ENCODE measurements around the gene ACADSB. TPM values are rescaled to one million over a fixed set of nuclear protein-coding genes. Genes with fewer than 3 reads are reported as not detected.

ACADSB gene
- total and polyA plus RNA-seq, 2 donors (not counting 1 experiment from before 2014, with no cell fraction given): 6.8 to 27.8 TPM

- Histone ChIP-seq H4K20me1 (ENCODE audit: control insufficient read depth, insufficient read depth, low read length, poor library complexity, severe bottlenecking) (no peaks in the 10 kb centered on the region), H2AFZ (ENCODE audit: insufficient read depth, low read depth, low read length, poor library complexity, severe bottlenecking) (no peak overlapping the region), H3K4me2 (replicated peaks; ENCODE audit: low read depth, low read length, poor library complexity, severe bottlenecking) (no peak overlapping the region), H3K27ac (ENCODE audit: low read length in 2 of 2) (no peak overlapping the region), H3K27me3 (replicated peaks in 1 of 4; ENCODE audit: control extremely low read depth in 1 of 4, control insufficient read depth in 3 of 4, insufficient read depth in 4 of 4, low read length in 3 of 4) (no peaks in the 10 kb centered on the region), H3K4me1 (ENCODE audit: control insufficient read depth in 2 of 2, insufficient read depth in 2 of 2, low read length in 2 of 2) (peaks cover 0 to 4% of the 10 kb centered on the region in 2 donors), H3K36me3 (replicated peaks in 1 of 2; ENCODE audit: control extremely low read depth in 1 of 2, control insufficient read depth in 1 of 2, extremely low read depth in 1 of 2, insufficient read depth in 2 of 2, low read length in 1 of 2) (no peaks in the 10 kb centered on the region), H3K9ac (ENCODE audit: low read length) (no peak overlapping the region), H3K79me2 (ENCODE audit: control insufficient read depth, insufficient read depth, low read length) (no peaks in the 10 kb centered on the region), H3K9me3 (ENCODE audit: control extremely low read depth in 1 of 3, control insufficient read depth in 2 of 3, insufficient read depth in 1 of 3, low read length in 2 of 3) (no peaks in the 10 kb centered on the region), H3K4me3 (ENCODE audit: control extremely low read depth in 1 of 5, extremely low read depth in 1 of 5, insufficient read depth in 1 of 5, low read depth in 2 of 5, low read length in 4 of 5) (no peak overlapping the region)
- Mint-ChIP-seq H3K4me3 (no peak overlapping the region), H3K4me1 (peaks cover 15% of the 10 kb centered on the region), H3K9me3 (ENCODE audit: insufficient read depth) (no peaks in the 10 kb centered on the region), H3K27ac (no peak overlapping the region), H3K27me3 (no peaks in the 10 kb centered on the region)
- CTCF ChIA-PET: interaction anchor here (2.2 kb wide), 1 partner anchor 15 kb away, joined by 5 read pairs; no protein-coding TSS in a partner anchor
- no peak for DNase-seq
- TF ChIP-seq, protein P1, sequence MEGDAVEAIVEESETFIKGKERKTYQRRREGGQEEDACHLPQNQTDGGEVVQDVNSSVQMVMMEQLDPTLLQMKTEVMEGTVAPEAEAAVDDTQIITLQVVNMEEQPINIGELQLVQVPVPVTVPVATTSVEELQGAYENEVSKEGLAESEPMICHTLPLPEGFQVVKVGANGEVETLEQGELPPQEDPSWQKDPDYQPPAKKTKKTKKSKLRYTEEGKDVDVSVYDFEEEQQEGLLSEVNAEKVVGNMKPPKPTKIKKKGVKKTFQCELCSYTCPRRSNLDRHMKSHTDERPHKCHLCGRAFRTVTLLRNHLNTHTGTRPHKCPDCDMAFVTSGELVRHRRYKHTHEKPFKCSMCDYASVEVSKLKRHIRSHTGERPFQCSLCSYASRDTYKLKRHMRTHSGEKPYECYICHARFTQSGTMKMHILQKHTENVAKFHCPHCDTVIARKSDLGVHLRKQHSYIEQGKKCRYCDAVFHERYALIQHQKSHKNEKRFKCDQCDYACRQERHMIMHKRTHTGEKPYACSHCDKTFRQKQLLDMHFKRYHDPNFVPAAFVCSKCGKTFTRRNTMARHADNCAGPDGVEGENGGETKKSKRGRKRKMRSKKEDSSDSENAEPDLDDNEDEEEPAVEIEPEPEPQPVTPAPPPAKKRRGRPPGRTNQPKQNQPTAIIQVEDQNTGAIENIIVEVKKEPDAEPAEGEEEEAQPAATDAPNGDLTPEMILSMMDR (IDR thresholded peaks at IDR 0.05): no peak
- no peak for TF ChIP-seq EZH2 (IDR thresholded peaks at IDR 0.05; ENCODE audit: borderline replicate concordance, insufficient read depth, low read depth, low read length, poor library complexity, severe bottlenecking)
- intact Hi-C loops (cut with micrococcal nuclease): no loop called here
- POLR2A ChIA-PET: no interaction called here
- ATAC-seq (ENCODE audit: low read depth): no peak
These were observed 19.1 kb downstream of the ACADSB start for GRCh38 chr10:123027861-123028260.

DNA sequence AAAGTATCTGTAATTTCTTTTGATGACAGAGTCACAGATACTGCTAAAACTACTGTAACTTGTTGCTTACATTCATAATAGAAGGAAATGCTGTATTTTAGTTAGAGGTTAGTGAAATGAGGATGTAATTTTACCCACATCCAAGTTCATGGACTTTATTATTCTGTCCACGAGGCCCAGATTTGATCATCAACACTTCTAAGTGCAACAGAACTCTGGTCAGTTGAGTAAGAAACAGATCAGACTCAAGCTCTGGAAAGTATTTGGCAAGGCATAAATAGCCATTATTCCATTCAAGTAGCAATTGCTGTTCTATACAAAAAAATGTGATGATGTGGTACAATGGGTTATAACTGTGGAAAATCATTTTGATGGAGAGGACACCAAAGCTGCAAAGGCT is 22.3 kb downstream of the ACADSB start:
- no peak overlapping the region for H2AFZ ChIP-seq (ENCODE audit: insufficient read depth, low read depth, low read length, poor library complexity, severe bottlenecking)
- H3K4me1 ChIP-seq (ENCODE audit: control insufficient read depth in 2 of 2, insufficient read depth in 2 of 2, low read length in 2 of 2): no peaks in the 10 kb centered on the region
- ChIA-PET CTCF (interaction anchor here (1.2 kb wide), 1 partner anchor 12 kb away, joined by 3 read pairs; no protein-coding TSS in a partner anchor), POLR2A (no interaction called here)
- no peak overlapping the region for H3K9ac ChIP-seq (ENCODE audit: low read length)
- Mint-ChIP-seq H3K4me1 (peaks cover 2% of the 10 kb centered on the region), H3K9me3 (ENCODE audit: insufficient read depth) (no peaks in the 10 kb centered on the region), H3K4me3 (no peak overlapping the region), H3K27ac (no peak overlapping the region), H3K27me3 (no peaks in the 10 kb centered on the region)
- H4K20me1 ChIP-seq (ENCODE audit: control insufficient read depth, insufficient read depth, low read length, poor library complexity, severe bottlenecking): no peaks in the 10 kb centered on the region
- DNase-seq (no peak), ATAC-seq (ENCODE audit: low read depth) (no peak)
- H3K4me3 ChIP-seq (ENCODE audit: control extremely low read depth in 1 of 5, extremely low read depth in 1 of 5, insufficient read depth in 1 of 5, low read depth in 2 of 5, low read length in 4 of 5): no peak overlapping the region
- TF ChIP-seq, protein P1 (IDR thresholded peaks at IDR 0.05): no peak
- TF ChIP-seq EZH2 (IDR thresholded peaks at IDR 0.05; ENCODE audit: borderline replicate concordance, insufficient read depth, low read depth, low read length, poor library complexity, severe bottlenecking): no peak
- no peaks in the 10 kb centered on the region for H3K79me2 ChIP-seq (ENCODE audit: control insufficient read depth, insufficient read depth, low read length)
- H3K4me2 ChIP-seq (replicated peaks; ENCODE audit: low read depth, low read length, poor library complexity, severe bottlenecking): no peak overlapping the region
- no peak overlapping the region for H3K27ac ChIP-seq (ENCODE audit: low read length in 2 of 2)
- H3K9me3 ChIP-seq (ENCODE audit: control extremely low read depth in 1 of 3, control insufficient read depth in 2 of 3, insufficient read depth in 1 of 3, low read length in 2 of 3): no peaks in the 10 kb centered on the region
- peaks cover 0 to 5% of the 10 kb centered on the region in 2 experiments for H3K36me3 ChIP-seq (replicated peaks in 1 of 2; ENCODE audit: control extremely low read depth in 1 of 2, control insufficient read depth in 1 of 2, extremely low read depth in 1 of 2, insufficient read depth in 2 of 2, low read length in 1 of 2)
- intact Hi-C loops (cut with micrococcal nuclease): no loop called here
- 100% methylated on average over 1 of the region's 1 CpG for WGBS (ENCODE audit: insufficient coverage)
- H3K27me3 ChIP-seq (replicated peaks in 1 of 4; ENCODE audit: control extremely low read depth in 1 of 4, control insufficient read depth in 3 of 4, insufficient read depth in 4 of 4, low read length in 3 of 4): no peaks in the 10 kb centered on the region

Data from B cell (primary cell).